ENCODE results near the gene FLT4. TPM values are rescaled to one million over a fixed set of nuclear protein-coding genes. Genes with fewer than 3 reads are reported as not detected.

The FLT4 gene
- total RNA-seq, 1 donor from 2014 or later = 2.3 TPM

GRCh38 chr5:180625791-180626660 lies 23.4 kb downstream of the FLT4 start:
- no peak for DNase-seq

GRCh38 chr5:180625125-180625790 lies 24.1 kb downstream of the FLT4 start:
- no peak for DNase-seq

GRCh38 chr5:180624587-180624986 lies 24.8 kb downstream of the FLT4 start:
- no peak for DNase-seq

DNA sequence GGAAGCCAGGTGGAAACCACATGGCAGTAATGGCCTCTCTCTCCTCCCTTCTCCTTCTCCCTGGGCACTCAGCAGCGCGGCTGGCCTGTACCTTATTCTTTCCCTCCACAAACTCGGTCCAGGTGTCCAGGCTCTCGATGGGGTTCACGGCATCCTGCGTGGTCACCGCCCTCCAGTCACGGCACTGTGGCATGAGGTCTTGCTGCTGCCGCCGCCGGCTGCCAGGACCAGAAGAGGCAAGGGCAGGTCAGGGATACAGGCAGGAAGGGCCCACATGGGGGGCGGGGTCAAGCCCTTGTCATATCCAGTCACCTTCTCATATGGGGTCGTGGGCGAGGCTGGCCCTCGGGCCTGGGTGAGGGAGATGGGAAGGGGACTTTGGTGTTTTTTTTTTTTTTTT lies 25.6 kb downstream of the FLT4 start:
- no peak for DNase-seq

DNA sequence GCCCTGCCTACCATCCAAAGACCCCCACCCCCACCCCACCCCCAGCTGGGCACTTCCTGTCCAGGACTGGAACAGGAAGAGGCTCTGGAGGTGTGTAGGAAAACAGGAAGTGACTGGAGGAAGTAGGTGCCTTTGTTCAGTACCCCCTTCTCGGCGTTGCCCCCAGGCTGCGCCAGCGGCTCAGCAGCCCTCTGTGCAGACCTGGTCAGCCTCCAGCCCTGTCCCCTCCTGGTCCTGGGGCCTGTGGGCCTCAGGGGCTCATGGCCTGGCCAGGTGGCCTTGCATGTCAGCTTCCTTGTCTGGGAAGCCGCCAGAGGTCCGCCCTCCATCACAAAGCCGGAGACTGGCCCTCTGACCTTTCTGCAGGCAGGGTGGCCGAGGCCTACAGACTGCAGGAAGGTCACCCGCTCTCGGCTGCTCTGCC lies 26.0 kb downstream of the FLT4 start:
- DNase-seq = no peak

DNA sequence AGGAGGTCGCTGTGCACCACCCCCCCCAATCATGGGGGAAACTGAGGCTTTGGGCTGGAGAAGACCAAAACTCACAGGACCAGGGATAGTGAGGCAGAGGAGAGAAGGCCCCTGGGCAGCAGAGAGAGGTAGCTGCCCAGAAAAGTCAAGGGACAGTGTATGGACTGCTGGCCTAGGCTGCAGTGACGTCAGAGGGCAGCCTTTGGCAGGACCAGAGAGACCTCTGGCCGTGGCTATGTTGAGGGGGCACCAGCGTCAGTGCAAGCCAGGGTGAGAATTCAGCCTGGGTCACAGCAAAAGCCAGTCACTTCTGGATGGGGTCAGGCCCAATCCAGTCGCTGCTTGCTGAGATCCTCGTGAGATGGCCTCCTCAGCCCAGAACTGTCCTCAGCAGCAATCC lies 26.5 kb downstream of the FLT4 start:
- DNase-seq = no peak

DNA sequence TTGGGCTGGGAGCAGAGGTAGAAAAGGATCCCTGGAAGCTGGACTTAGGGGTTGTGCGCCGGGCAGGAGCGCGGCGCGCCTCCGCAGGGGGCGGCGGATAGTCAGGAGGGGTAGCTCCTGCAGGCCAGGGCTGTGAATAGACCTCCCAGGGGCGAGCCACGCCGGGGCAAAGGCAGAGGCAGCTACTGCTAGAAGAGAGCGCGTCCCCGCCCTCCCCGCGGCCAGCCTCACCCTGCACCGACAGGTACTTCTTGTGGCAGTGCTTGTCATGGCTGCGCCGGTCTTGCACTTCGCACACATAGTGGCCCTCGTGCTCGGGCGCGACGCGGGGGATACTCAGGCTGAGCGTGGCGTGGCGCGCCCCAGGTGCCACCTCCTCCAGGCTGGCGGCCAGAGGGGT lies 28.1 kb downstream of the FLT4 start:
- no peak for DNase-seq

- DNase-seq = no peak
These were observed 29.4 kb downstream of the FLT4 start for GRCh38 chr5:180620014-180620413.

- no peak for DNase-seq
These were observed 29.9 kb downstream of the FLT4 start for GRCh38 chr5:180619563-180619915.

GRCh38 chr5:180618829-180619562 lies 30.4 kb downstream of the FLT4 start:
- no peak for DNase-seq

DNA sequence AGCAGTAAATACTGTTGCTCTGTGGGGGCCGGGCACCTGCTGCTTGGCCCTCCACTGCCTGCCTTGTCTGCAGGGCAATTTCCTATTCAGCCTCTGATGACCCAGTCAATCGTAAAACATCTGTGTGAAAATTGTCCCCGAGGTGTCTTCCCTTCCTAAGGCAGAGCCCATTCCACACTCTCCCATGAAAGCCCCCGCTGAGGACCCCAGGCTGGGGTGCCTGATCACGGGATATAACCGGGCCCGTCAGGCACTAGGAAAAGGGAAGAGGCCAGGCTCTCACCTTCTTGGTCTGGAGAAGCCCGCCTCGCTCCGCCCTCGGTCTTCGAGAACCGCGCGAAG lies 30.9 kb downstream of the FLT4 start:
- DNase-seq = no peak

DNA sequence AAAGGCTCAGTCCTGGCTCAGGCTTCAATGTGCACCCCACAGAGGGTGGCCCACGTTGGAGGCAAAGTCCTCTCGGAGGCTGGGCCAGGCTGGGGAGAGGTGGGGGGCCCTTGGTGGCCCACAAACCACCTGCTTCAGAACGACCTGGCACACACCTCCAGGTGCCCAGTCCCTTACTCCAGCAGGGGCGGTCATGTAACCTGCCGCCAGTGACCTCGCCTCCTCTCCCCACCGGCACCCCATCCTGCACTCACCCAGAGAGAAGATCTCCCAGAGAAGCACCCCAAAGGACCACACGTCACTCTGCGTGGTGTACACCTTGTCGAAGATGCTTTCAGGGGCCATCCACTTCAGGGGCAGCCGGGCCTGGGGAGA lies 35.6 kb downstream of the FLT4 start:
- DNase-seq = no peak

GRCh38 chr5:180613188-180613813 lies 36.1 kb downstream of the FLT4 start:
- DNase-seq = no peak

DNA sequence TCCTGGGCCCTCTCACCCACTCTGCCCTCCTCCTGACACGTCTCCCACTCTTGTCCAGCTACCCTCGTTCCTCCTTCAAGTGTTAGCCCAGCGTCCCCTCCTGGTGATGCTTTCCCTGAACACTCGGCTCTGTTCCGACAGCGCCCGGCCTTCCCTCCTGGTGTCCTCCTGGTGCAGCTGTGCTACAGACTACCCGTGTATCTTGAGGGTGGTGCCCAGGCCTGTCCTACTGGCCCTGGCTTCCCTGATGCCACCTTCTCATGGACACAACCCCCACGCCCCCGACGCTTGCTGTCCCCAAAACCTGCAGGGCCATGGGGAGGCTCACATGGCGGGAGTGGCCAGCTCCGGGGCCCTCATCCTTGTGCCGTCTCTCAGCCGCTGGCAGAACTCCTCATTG lies 36.7 kb downstream of the FLT4 start:
- DNase-seq = no peak

DNA sequence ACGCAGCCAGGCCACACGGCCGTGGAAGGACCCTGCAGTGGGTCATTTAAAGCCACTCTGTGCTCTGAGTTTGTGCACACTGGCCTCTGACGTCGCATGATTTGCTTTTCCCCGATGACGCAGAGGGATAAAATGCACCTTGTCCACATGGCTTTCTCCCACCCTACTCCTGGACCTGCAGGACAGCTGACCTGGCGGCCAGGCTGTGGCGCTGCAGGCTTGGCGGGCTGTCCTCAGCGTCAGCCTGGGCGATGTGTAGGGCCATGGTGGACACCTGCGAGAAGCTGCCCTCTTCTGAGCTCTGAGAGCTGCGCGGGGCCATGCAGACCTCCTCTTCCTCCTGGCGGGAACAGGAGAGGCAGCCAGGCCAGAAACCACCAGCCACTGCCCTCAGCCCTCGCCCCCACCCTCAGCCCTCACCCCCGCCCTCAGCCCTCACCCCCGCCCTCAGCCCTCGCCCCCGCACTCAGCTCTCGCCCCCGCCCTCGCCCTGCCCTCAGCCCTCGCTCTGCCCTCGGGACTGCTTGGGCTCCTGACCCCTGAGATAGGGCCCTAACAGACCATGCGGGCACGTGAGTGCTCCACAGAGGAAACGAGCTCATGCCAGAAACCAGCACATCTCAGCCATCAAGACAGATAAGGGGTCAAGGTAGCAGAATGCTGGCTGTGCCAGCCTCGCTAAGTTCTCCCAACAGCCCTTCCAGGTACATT lies 38.1 kb downstream of the FLT4 start:
- no peak for DNase-seq

DNA sequence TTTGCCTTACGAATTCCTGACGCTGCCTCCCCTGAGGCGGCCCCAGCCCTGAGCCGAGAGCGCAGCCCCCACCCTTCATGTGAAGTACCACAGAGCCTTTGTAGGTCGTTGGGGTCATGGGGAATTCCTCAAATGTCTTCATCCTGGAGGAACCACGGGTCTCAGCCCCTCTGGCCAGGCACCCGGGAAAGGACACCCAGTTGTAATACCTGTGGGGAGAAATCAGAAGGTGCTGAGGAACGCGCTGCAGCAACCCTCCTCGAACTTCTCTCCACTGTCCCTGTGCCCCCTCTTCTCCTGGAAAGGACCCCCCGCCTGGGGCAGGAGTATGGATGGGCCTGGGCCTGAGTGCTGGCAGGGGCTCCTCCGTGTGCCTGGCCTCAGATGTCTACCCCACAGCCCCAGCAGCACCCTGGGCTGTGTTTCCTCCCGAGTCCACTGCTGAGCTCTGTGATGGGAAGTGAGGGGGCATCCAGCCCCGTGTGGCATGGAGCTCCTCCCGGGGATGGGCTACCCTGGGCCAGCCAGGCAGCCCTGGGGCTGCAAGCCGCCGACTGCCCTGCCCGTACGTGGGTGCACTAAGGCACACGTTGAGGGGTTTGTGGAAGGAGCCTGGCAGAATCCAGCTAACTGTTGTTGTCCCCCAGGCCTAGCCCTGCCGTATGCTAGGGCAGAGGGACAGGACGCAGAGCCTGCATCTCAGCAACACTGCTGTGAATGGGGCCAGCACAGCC lies 39.4 kb downstream of the FLT4 start:
- no peak for DNase-seq

DNA sequence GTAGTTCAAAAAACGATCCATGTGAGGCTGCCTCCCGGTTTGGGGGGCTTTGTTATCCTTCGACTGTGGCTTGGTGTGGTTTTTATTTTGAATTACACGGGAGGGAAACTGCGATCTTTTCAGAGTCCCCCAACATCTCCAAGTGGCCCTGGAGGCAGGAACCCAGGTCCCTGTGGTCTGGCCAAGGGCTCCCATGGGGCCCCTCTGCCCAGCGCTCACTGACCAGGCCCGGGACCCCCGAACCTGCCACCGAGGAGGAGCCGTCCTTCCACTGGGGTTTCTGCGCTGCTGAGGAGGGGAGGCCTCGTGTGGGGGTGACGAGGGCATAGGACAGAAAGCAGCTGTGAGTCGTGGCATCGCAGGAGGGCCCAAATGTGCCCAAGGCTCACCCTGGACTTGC lies 40.0 kb downstream of the FLT4 start:
- no peak for DNase-seq

DNA sequence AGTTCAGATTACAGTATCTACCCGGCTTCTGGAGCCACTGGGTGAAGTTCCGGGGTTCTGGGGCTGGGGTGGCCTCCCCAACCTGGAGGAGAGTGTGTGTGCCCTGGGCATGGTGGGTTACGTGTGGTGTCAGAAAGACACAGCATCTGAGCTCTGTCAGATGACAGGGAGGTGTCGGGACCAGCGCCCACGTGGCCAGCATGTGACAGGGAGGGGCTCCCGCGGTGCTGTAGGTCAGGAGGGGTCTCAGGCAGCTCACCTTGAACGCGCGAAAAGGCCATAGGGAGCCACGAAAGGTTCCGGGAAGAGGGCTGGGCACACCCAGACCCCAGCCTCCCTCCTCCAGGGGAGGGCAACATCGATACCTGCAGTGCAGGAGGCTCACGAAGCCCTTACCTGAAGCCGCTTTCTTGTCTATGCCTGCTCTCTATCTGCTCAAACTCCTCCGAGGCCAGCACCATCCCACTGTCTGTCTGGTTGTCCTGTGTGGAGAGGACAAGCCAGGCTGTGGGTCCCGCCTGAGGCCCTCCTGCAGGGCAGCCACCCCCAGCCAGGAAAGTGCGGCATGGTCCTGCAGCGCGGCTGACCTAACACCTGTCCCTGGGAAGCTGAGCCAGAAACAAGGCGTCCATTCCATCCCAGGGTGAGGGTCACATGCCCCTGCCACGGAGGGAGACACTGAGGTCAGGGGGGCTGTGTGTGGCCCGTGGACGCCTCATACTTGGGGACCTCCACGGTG lies 40.7 kb downstream of the FLT4 start:
- DNase-seq = no peak

DNA sequence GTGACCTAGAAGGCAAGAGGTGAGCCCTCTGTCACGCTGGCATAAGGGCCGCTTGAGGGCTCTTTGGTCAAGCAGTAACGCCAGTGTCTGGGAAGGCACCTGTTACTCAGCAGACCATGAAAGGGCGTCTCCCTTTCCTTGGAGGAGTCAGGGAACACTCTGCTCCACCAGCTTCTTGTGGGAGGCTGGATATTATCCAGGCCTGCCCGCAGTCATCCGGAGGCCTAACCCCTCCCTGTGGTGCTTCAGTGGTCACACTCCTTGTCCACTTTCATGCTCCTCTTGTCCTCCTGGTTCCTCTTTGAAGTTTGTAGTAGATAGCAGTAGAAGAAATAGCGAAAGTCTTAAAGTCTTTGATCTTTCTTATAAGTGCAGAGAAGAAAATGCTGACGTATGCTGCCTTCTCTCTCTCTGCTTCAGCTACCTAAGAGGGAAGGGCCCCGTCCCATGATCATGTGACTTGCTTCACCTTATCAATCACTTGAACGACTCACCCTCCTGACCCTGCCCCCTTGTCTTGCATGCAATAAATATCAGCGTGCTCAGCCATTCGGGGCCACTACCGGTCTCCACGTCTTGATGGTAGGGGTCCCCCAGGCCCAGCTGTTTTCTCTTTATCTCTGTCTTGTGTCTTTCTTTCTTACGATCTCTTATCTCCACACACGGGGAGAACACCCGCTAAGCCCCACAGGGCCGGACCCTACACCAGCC lies 41.4 kb downstream of the FLT4 start:
- DNase-seq = no peak

- DNase-seq = no peak
These were observed 43.1 kb downstream of the FLT4 start for GRCh38 chr5:180606215-180606785.
